Astrocyte of the spinal cord (primary cell): Measurements from ENCODE around the gene KRTAP16-1.

Experiments used
- DNase-seq: peaks from one replicate; pipeline ENCODE4 v3.0.0; 2011; ENCODE audit warnings: low read depth, low spot score
- H3K4me3 ChIP-seq: 2 replicates; pipeline ENCODE4 v1.5.1; 2011; ENCODE audit warnings: low read depth, mild to moderate bottlenecking, low read length, moderate library complexity
- CTCF ChIP-seq: IDR thresholded peaks from 2 replicates; pipeline ENCODE4 v1.5.1; 2012; ENCODE audit warnings: low read depth, mild to moderate bottlenecking, low read length, inconsistent platforms
- in situ Hi-C: cut with HindIII; loops from 2 replicates; pipeline ENCODE4 v1.10.0; 2017; ENCODE audit warnings: low sequenced_read_pairs

KRTAP16-1 gene

GRCh38 chr17:41345992-41346391 lies 36.9 kb upstream of the KRTAP16-1 start:
- in situ Hi-C loops, result no loop called here
- DNase-seq, result no peak
- H3K4me3 ChIP-seq, result no peak overlapping the region
- TF ChIP-seq CTCF, result no peak

DNA sequence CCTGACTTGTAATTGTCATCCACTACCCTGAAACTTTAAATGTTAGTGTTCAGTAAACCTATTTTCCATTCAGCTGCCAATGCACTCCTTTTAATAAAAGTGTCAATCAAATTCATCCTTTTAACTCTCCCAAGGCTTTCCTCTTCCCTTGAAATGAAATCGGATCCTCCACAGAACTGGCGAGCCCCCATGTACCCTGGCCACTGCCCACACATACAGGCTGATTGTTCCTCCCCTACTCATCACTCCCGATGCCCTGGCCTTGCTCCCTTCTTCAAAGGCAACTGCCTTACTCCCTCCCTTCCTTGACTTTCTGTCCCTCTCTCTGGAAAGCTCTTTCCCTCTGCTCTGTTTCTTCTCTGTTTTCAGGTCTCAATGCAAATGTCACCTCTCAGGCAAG lies 33.9 kb upstream of the KRTAP16-1 start:
- no peak overlapping the region for H3K4me3 ChIP-seq
- DNase-seq, result no peak
- TF ChIP-seq CTCF, result no peak
- in situ Hi-C loops, result no loop called here

- no peak overlapping the region for H3K4me3 ChIP-seq
- in situ Hi-C loops, result no loop called here
- TF ChIP-seq CTCF, result no peak
- no peak for DNase-seq
Observed at GRCh38 chr17:41340934-41341861, 32.1 kb upstream of the KRTAP16-1 start.

DNA sequence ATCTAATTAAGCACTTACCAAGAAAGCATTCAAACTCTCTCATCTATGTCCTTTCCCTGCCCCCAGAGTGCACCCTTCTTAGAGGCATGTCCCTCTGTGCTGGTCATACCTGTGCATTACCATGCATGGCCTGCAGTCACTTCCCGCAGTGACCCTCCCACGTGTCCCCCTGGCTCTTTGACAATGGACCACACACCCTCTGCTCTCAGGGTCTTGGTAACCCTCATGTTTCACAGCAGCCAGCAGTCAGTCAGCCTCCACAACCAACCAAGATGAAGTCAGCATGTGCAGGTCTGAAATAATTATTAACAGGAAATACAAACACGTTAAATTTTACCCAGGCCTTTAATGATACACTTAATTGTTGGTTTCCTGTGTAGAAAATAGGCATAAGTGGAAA lies 31.4 kb upstream of the KRTAP16-1 start:
- in situ Hi-C loops, result no loop called here
- no peak overlapping the region for H3K4me3 ChIP-seq
- TF ChIP-seq CTCF, result no peak
- no peak for DNase-seq

DNA sequence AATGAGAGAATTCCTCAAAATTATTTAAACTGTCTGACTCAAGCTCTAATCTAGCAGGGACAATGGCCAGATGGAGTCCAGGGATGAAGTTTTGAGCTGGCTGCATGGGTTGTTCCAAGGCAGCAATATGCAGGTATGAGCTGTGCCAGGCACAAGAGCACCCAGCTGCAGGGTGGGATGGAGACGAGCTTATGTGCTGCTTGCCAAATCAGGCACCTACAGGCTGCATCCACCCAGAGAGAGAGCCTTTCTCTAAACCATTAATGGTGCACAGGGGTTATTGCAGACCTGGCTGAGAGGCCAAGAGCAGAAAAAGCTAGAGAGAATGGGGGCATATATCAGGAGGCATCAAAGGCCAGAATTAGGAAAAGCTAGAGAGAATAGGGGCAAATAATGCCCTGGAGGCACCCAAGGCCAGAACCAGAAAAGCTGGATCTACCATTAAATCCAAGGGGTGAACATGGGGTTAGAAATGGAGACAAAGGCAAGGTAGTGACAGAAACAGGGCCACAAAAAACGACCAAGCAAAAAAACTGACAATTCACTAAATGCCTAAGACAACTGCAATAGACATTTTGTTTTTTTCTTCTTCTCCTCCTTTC lies 30.6 kb upstream of the KRTAP16-1 start:
- no peak overlapping the region for H3K4me3 ChIP-seq
- no peak for DNase-seq
- no peak for TF ChIP-seq CTCF
- in situ Hi-C loops, result no loop called here

- no peak for DNase-seq
- in situ Hi-C loops, result no loop called here
- TF ChIP-seq CTCF, result no peak
- H3K4me3 ChIP-seq, result no peak overlapping the region
Observed at GRCh38 chr17:41338961-41339485, 29.9 kb upstream of the KRTAP16-1 start.
